Right atrium auricular region (tissue), 2 donors: ENCODE results near the gene KCNJ10. TPM values are rescaled to one million over a fixed set of nuclear protein-coding genes. Genes with fewer than 3 reads are reported as not detected.

Source experiments
- DNase-seq: peaks from one replicate; pipeline ENCODE4 v3.0.0-alpha.2; 2019; ENCODE audit warnings: low spot score
- H3K27ac ChIP-seq, 2 donors: fragments of 200-600 bp; sonication (generic); 1 replicate in 1 of 2; 2 replicates in 1 of 2; pipeline ENCODE4 v1.5.1; 2016 to 2019
- H3K27me3 ChIP-seq, 2 donors: fragments of 200-600 bp; sonication (generic); one replicate each; pipeline versions ENCODE4 v1.5.1 to v1.6.0; 2017 to 2019
- H3K36me3 ChIP-seq: fragments of 200-600 bp; sonication (generic); one replicate; pipeline ENCODE4 v1.5.1; 2016
- H3K4me1 ChIP-seq, 2 donors: fragments of 200-600 bp; sonication (generic); one replicate each; pipeline versions ENCODE4 v1.5.1 to v1.6.0; 2017 to 2019
- H3K4me3 ChIP-seq, 2 donors: fragments of 200-600 bp; sonication (generic); 1 replicate in 1 of 2; 2 replicates in 1 of 2; pipeline ENCODE4 v1.5.1; 2017 to 2019; ENCODE audit warnings: mild to moderate bottlenecking in 1 of 2, moderate library complexity in 1 of 2
- H3K9me3 ChIP-seq, 2 donors: fragments of 200-600 bp; sonication (generic); one replicate each; pipeline ENCODE4 v1.5.1; 2019
- CTCF ChIP-seq, 2 donors: fragments of 200-600 bp; sonication (generic); IDR thresholded peaks; one replicate each; pipeline ENCODE4 v1.5.1; 2019; ENCODE audit warnings: antibody characterized with exemption in 2 of 2
- total RNA-seq, 2 donors: library from RNA; depleted of rRNA; stranded (reverse); fragments of >200 nt; gene quantifications; one replicate each; pipeline ENCODE4 v1.1.0, GENCODE V29; 2016

KCNJ10 gene
- total RNA-seq, 2 donors from 2014 or later = 0.20 TPM; not detected in 1

- TF ChIP-seq CTCF (IDR thresholded peaks at IDR 0.05) = no peak
- no peak for DNase-seq
- Histone ChIP-seq H3K36me3 (no peaks in the 10 kb centered on the region), H3K27me3 (no peaks in the 10 kb centered on the region), H3K27ac (no peak within 1 kb of the TSS), H3K9me3 (no peaks in the 10 kb centered on the region), H3K4me1 (peaks cover 0 to 11% of the 10 kb centered on the region in 2 donors), H3K4me3 (no peak within 1 kb of the TSS)
Observed at GRCh38 chr1:160081261-160081936, 11.4 kb upstream of the KCNJ10 start, which contains the start of gene KCNJ9. Gene KCNJ9 (plus strand): TSS chr1:160081538. CDS start chr1:160084031, 2,493 bp downstream.

- Histone ChIP-seq H3K36me3 (no peaks in the 10 kb centered on the region), H3K4me3 (no peak overlapping the region), H3K4me1 (peaks cover 0 to 11% of the 10 kb centered on the region in 2 donors), H3K9me3 (no peaks in the 10 kb centered on the region), H3K27ac (no peak overlapping the region), H3K27me3 (no peaks in the 10 kb centered on the region)
- DNase-seq = no peak
- no peak for TF ChIP-seq CTCF (IDR thresholded peaks at IDR 0.05)
Observed at GRCh38 chr1:160080381-160081100, 10.6 kb upstream of the KCNJ10 start.

- DNase-seq = no peak
- Histone ChIP-seq H3K4me1 (peaks cover 0 to 10% of the 10 kb centered on the region in 2 donors), H3K27ac (no peak overlapping the region), H3K9me3 (no peaks in the 10 kb centered on the region), H3K4me3 (no peak overlapping the region), H3K36me3 (no peaks in the 10 kb centered on the region), H3K27me3 (no peaks in the 10 kb centered on the region)
- no peak for TF ChIP-seq CTCF (IDR thresholded peaks at IDR 0.05)
Observed at GRCh38 chr1:160079448-160079847, 9.5 kb upstream of the KCNJ10 start.

GRCh38 chr1:160078512-160079195 lies 8.7 kb upstream of the KCNJ10 start:
- Histone ChIP-seq H3K27ac (no peak overlapping the region), H3K27me3 (no peaks in the 10 kb centered on the region)
- DNase-seq = no peak

GRCh38 chr1:160077486-160077885 lies 7.5 kb upstream of the KCNJ10 start:
- Histone ChIP-seq H3K27me3 (no peaks in the 10 kb centered on the region), H3K4me3 (no peak overlapping the region), H3K36me3 (no peaks in the 10 kb centered on the region), H3K9me3 (no peaks in the 10 kb centered on the region), H3K27ac (no peak overlapping the region), H3K4me1 (no peaks in the 10 kb centered on the region)
- DNase-seq = no peak
- no peak for TF ChIP-seq CTCF (IDR thresholded peaks at IDR 0.05)

More at GRCh38 chr1:160078512-160079195, 8.7 kb upstream of the KCNJ10 start:
- no peak overlapping the region for H3K4me3 ChIP-seq
- peaks cover 0 to 2% of the 10 kb centered on the region in 2 donors for H3K4me1 ChIP-seq
- no peaks in the 10 kb centered on the region for H3K36me3 ChIP-seq
- TF ChIP-seq CTCF (IDR thresholded peaks at IDR 0.05) = peak in 1 of 2 donors; percentile 69
- no peaks in the 10 kb centered on the region for H3K9me3 ChIP-seq
